IMR-90 (cell line): ENCODE data around the gene GJC2. TPM values are rescaled to one million over a fixed set of nuclear protein-coding genes. Genes with fewer than 3 reads are reported as not detected.

Source experiments
- ATAC-seq: fragments of 200-7000 bp; cut with Tn5 transposase; 2 replicates; pipeline ENCODE4 v1.9.1; 2020; ENCODE audit warnings: low read depth, mild to moderate bottlenecking, moderate library complexity
- BruUV-seq: library from RNA; stranded (reverse); fragments of 400-500 nt; replicated peaks from 2 replicates; lab custom pipeline; 2021; lab: Mats Ljungman, UMichigan
- CTCF ChIA-PET: fragments of 300-600 bp; formaldehyde crosslinking; extraction: SDS; loops from one replicate; lab custom pipeline; 2021; ENCODE audit warnings: antibody characterized with exemption; lab: Yijun Ruan, JAX
- POLR2A ChIA-PET: fragments of 300-600 bp; sonication (Branson Sonifier 250); formaldehyde crosslinking; loops from one replicate; lab custom pipeline; 2022; ENCODE audit warnings: antibody characterized with exemption; ENCODE audit not compliant: unreplicated experiment; lab: Charles Lee
- DNase-seq: peaks from one replicate; pipeline ENCODE4 v3.0.0; 2013
- H2AFZ ChIP-seq: replicated peaks from 2 replicates; pipeline ENCODE3; 2013; ENCODE audit warnings: low read length, mild to moderate bottlenecking; ENCODE audit not compliant: poor library complexity
- H2AK5ac ChIP-seq: 2 replicates; pipeline ENCODE4 v1.6.1; 2013; ENCODE audit warnings: low read depth, low read length, inconsistent platforms
- H2AK9ac ChIP-seq: replicated peaks from 2 replicates; pipeline ENCODE3; 2013; ENCODE audit warnings: mild to moderate bottlenecking, low read depth, low read length, moderate library complexity; ENCODE audit not compliant: poor library complexity
- H2BK120ac ChIP-seq: 2 replicates; pipeline ENCODE4 v1.6.1; 2013; ENCODE audit warnings: low read depth, low read length, inconsistent platforms
- H2BK15ac ChIP-seq: 3 replicates; pipeline ENCODE4 v1.6.1; 2013; ENCODE audit warnings: low read depth, low read length, inconsistent platforms
- H2BK20ac ChIP-seq: 2 replicates; pipeline ENCODE4 v1.6.1; 2013; ENCODE audit warnings: low read depth, mild to moderate bottlenecking, inconsistent platforms, low read length, moderate library complexity
- H2BK5ac ChIP-seq: 2 replicates; pipeline ENCODE4 v1.6.1; 2013; ENCODE audit warnings: mild to moderate bottlenecking, low read depth, low read length, inconsistent platforms; ENCODE audit not compliant: poor library complexity, severe bottlenecking
- H3K14ac ChIP-seq: replicated peaks from 2 replicates; pipeline ENCODE4 v1.6.1; 2013; ENCODE audit warnings: low read depth, low read length, inconsistent platforms
- H3K18ac ChIP-seq: 2 replicates; pipeline ENCODE4 v1.6.1; 2013; ENCODE audit warnings: low read depth, low read length, control low read depth
- H3K23ac ChIP-seq: 2 replicates; pipeline ENCODE4 v1.6.1; 2013; ENCODE audit warnings: low read depth, low read length, inconsistent platforms
- H3K27ac ChIP-seq: 2 replicates; pipeline ENCODE4 v1.5.1; 2013; ENCODE audit warnings: mild to moderate bottlenecking, control low read depth, low read length; ENCODE audit not compliant: insufficient read depth
- H3K27me3 ChIP-seq: 2 replicates; pipeline ENCODE4 v1.6.1; 2013; ENCODE audit warnings: low read length; ENCODE audit not compliant: control insufficient read depth, insufficient read depth
- H3K36me3 ChIP-seq: 2 replicates; pipeline ENCODE4 v1.6.1; 2013; ENCODE audit warnings: low read length, mixed read lengths; ENCODE audit not compliant: control insufficient read depth, insufficient read depth
- H3K4ac ChIP-seq: 2 replicates; pipeline ENCODE4 v1.6.1; 2013; ENCODE audit warnings: low read depth, low read length, inconsistent platforms
- H3K4me1 ChIP-seq: 2 replicates; pipeline ENCODE4 v1.6.1; 2013; ENCODE audit warnings: low read length, mixed read lengths; ENCODE audit not compliant: control insufficient read depth, insufficient read depth
- H3K4me2 ChIP-seq: 2 replicates; pipeline ENCODE4 v1.6.1; 2013; ENCODE audit warnings: low read depth, mild to moderate bottlenecking, control low read depth, low read length, moderate library complexity
- H3K4me3 ChIP-seq: 2 replicates; pipeline ENCODE4 v1.5.1; 2013; ENCODE audit warnings: low read depth, mild to moderate bottlenecking, control low read depth, low read length, moderate library complexity; ENCODE audit not compliant: insufficient read depth
- H3K56ac ChIP-seq: 2 replicates; pipeline ENCODE4 v1.6.1; 2013; ENCODE audit warnings: low read length, inconsistent platforms; ENCODE audit not compliant: insufficient read depth; ENCODE audit errors: extremely low read depth
- H3K79me1 ChIP-seq, 2 experiments: 2 replicates each; pipeline ENCODE4 v1.6.1; 2013; ENCODE audit warnings: low read length in 2 of 2, inconsistent platforms in 1 of 2, low read depth in 1 of 2
- H3K9ac ChIP-seq: 2 replicates; pipeline ENCODE4 v1.6.1; 2013; ENCODE audit warnings: low read depth, low read length, control low read depth
- H3K9me1 ChIP-seq: 2 replicates; pipeline ENCODE4 v1.6.1; 2013; ENCODE audit warnings: low read length, inconsistent platforms; ENCODE audit not compliant: insufficient read depth
- H3K9me3 ChIP-seq: 2 replicates; pipeline ENCODE4 v1.6.1; 2013; ENCODE audit warnings: low read length; ENCODE audit not compliant: control insufficient read depth, insufficient read depth
- H4K20me1 ChIP-seq: 2 replicates; pipeline ENCODE4 v1.6.1; 2013; ENCODE audit warnings: low read length, inconsistent platforms; ENCODE audit not compliant: insufficient read depth
- H4K5ac ChIP-seq: 2 replicates; pipeline ENCODE4 v1.6.1; 2013; ENCODE audit warnings: mild to moderate bottlenecking, low read depth, low read length, control low read depth
- H4K8ac ChIP-seq, 2 experiments: 2 replicates each; pipeline ENCODE4 v1.6.1; 2013; ENCODE audit warnings: low read depth in 2 of 2, low read length in 2 of 2, control low read depth in 1 of 2, inconsistent platforms in 1 of 2
- H4K91ac ChIP-seq: 2 replicates; pipeline ENCODE4 v1.6.1; 2013; ENCODE audit warnings: low read depth, low read length, inconsistent platforms; ENCODE audit not compliant: insufficient read depth
- BHLHE40 ChIP-seq: fragments of 150-350 bp; IDR thresholded peaks from 2 replicates; pipeline ENCODE4 v1.6.1; 2016; ENCODE audit warnings: mild to moderate bottlenecking, low read depth, low read length
- CEBPB ChIP-seq: IDR thresholded peaks from 2 replicates; pipeline ENCODE4 v1.6.1; 2012; ENCODE audit warnings: low read depth, low read length, improper control_type of control experiment
- CHD1 ChIP-seq: IDR thresholded peaks from 2 replicates; pipeline ENCODE4 v1.6.1; 2012; ENCODE audit warnings: low read depth, low read length, improper control_type of control experiment
- CTCF ChIP-seq: conservative IDR thresholded peaks from 2 replicates; pipeline ENCODE4 v1.5.1; 2012; ENCODE audit warnings: mild to moderate bottlenecking, low read depth, low read length, improper control_type of control experiment
- ELK1 ChIP-seq: fragments of 150-350 bp; IDR thresholded peaks from 2 replicates; pipeline ENCODE4 v1.6.1; 2016; ENCODE audit warnings: low read depth, mild to moderate bottlenecking, low read length, moderate library complexity, borderline replicate concordance
- MAZ ChIP-seq: IDR thresholded peaks from 2 replicates; pipeline ENCODE4 v1.6.1; 2012; ENCODE audit warnings: low read depth, mild to moderate bottlenecking, low read length, improper control_type of control experiment, moderate library complexity, borderline replicate concordance
- POLR2A ChIP-seq: IDR thresholded peaks from 2 replicates; pipeline ENCODE4 v1.6.1; 2012; ENCODE audit warnings: mild to moderate bottlenecking, low read depth, low read length
- RCOR1 ChIP-seq: IDR thresholded peaks from 2 replicates; pipeline ENCODE4 v1.6.1; 2012; ENCODE audit warnings: mild to moderate bottlenecking, low read length, improper control_type of control experiment; ENCODE audit not compliant: insufficient replicate concordance
- SMC3 ChIP-seq: fragments of 150-350 bp; IDR thresholded peaks from 2 replicates; pipeline ENCODE4 v1.6.1; 2016; ENCODE audit warnings: low read depth, mild to moderate bottlenecking, antibody characterized with exemption, low read length, moderate library complexity
- WGBS, 2 experiments: methylation state at CpG; one replicate each; pipeline versions ENCODE4 v1.1.5 to v1.1.7; 2013; ENCODE audit warnings: missing lambda C conversion rate in 2 of 2; ENCODE audit not compliant: insufficient read length in 1 of 2; ENCODE audit errors: extremely low coverage in 2 of 2; 5-methylcytosine and 5-hydroxymethylcytosine counted together
- dilution Hi-C: fragments of 300-500 bp; cut with HindIII; formaldehyde crosslinking; loops from one replicate; pipeline ENCODE4 v1.14.3; 2018; ENCODE audit warnings: low sequenced_read_pairs; ENCODE audit not compliant: unreplicated experiment
- in situ Hi-C: fragments of 300-500 bp; cut with MboI; formaldehyde crosslinking; loops from 3 replicates; pipeline ENCODE4 v1.14.3; 2019; ENCODE audit warnings: low sequenced_read_pairs, inconsistent platforms, mixed read lengths
- intact Hi-C: fragments of 100-400 bp; cut with micrococcal nuclease; formaldehyde crosslinking; loops from 2 replicates; pipeline ENCODE4 v1.10.0; 2022
- polyA plus RNA-seq, 3 experiments: library from polyadenylated mRNA; depleted of rRNA; stranded (reverse); fragments of >200 nt; gene quantifications; 2 replicates each; pipeline ENCODE4 v1.2.3, GENCODE V29; 2012; ENCODE audit warnings: low replicate concordance in 1 of 3
- total RNA-seq: library from RNA; depleted of rRNA; stranded (reverse); fragments of >200 nt; gene quantifications from 2 replicates; pipeline ENCODE4 v1.2.3, GENCODE V29; 2012

Gene GJC2
- total and polyA plus RNA-seq, 2 of the 4 experiments (the other 2 are of a cell fraction): 1.1 to 1.7 TPM

GRCh38 chr1:228185641-228185965 is 35.9 kb downstream of the GJC2 start:
- ChIA-PET POLR2A (no interaction called here), CTCF (no interaction called here)
- H3K36me3 ChIP-seq: no peaks in the 10 kb centered on the region
- no peak overlapping the region for H3K4me2 ChIP-seq
- no peak overlapping the region for H4K8ac ChIP-seq
- no peak overlapping the region for H2BK120ac ChIP-seq
- H3K56ac ChIP-seq: no peak overlapping the region
- H2BK5ac ChIP-seq: no peak overlapping the region
- no peak overlapping the region for H3K18ac ChIP-seq
- no peak for ATAC-seq
- H3K4me1 ChIP-seq: no peaks in the 10 kb centered on the region
- no CpG with 5 or more reads among the region's 11 CpGs for WGBS, 2 experiments
- BruUV-seq: no TSS peak
- H3K14ac ChIP-seq: no peak overlapping the region
- intact Hi-C loops (no loop called here), in situ Hi-C loops (no loop called here), dilution Hi-C loops (no loop called here)
- H3K27me3 ChIP-seq: no peaks in the 10 kb centered on the region
- H3K4me3 ChIP-seq: no peak overlapping the region
- H3K4ac ChIP-seq: no peak overlapping the region
- peaks cover 0 to under 1% of the 10 kb centered on the region in 2 experiments; a peak in 2 of 4 replicates for H3K79me1 ChIP-seq
- H3K23ac ChIP-seq: no peak overlapping the region
- DNase-seq: no peak
- peaks cover 8% of the 10 kb centered on the region for H3K9me1 ChIP-seq
- no peak overlapping the region for H4K91ac ChIP-seq
- H4K20me1 ChIP-seq: no peaks in the 10 kb centered on the region
- H2AK9ac ChIP-seq: no peak overlapping the region
- H2AK5ac ChIP-seq: no peak overlapping the region
- no peak for TF ChIP-seq BHLHE40
- TF ChIP-seq SMC3: no peak
- TF ChIP-seq CHD1: no peak
- TF ChIP-seq POLR2A: no peak
- no peak for TF ChIP-seq CTCF
- no peak for TF ChIP-seq RCOR1
- TF ChIP-seq MAZ: no peak
- TF ChIP-seq ELK1: no peak
- no peak for TF ChIP-seq CEBPB
- H2AFZ ChIP-seq: no peak overlapping the region
- no peak overlapping the region for H3K27ac ChIP-seq
- H4K5ac ChIP-seq: no peak overlapping the region
- no peak overlapping the region for H2BK15ac ChIP-seq
- H3K9ac ChIP-seq: no peak overlapping the region
- no peak overlapping the region for H2BK20ac ChIP-seq
- H3K9me3 ChIP-seq: 0 out of 2 replicates have a peak, but pooled peaks cover 2% of the 10 kb centered on the region
